ENCODE measurements around the gene MDK. TPM values are rescaled to one million over a fixed set of nuclear protein-coding genes. Genes with fewer than 3 reads are reported as not detected.

Gene MDK
- total RNA-seq, 4 donors from 2014 or later = 4.0 to 23.8 (median 8.1) TPM

DNA sequence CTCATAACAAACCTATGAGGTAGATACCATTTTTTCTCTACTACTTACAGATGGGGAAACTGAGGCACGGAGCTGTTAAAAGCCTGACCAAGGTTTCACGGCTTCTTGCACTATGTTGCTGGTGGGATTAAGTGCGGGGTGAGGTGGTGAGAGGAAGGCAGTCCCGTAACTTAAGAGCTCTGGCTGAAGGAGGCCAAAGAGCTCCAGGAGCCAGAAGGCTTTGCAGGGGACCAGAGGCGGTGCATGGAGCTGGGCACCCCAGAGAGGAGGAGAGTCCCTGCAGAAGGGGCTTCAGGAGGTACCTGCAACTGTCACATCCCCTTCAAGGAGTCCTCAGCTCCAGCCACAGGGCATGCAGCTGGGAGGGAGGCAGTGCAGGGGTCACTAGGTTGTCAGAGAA, 6.0 kb downstream of the MDK start:
- TF ChIP-seq, protein P1, sequence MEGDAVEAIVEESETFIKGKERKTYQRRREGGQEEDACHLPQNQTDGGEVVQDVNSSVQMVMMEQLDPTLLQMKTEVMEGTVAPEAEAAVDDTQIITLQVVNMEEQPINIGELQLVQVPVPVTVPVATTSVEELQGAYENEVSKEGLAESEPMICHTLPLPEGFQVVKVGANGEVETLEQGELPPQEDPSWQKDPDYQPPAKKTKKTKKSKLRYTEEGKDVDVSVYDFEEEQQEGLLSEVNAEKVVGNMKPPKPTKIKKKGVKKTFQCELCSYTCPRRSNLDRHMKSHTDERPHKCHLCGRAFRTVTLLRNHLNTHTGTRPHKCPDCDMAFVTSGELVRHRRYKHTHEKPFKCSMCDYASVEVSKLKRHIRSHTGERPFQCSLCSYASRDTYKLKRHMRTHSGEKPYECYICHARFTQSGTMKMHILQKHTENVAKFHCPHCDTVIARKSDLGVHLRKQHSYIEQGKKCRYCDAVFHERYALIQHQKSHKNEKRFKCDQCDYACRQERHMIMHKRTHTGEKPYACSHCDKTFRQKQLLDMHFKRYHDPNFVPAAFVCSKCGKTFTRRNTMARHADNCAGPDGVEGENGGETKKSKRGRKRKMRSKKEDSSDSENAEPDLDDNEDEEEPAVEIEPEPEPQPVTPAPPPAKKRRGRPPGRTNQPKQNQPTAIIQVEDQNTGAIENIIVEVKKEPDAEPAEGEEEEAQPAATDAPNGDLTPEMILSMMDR (IDR thresholded peaks at IDR 0.05; ENCODE audit: low read depth) = no peak

DNA sequence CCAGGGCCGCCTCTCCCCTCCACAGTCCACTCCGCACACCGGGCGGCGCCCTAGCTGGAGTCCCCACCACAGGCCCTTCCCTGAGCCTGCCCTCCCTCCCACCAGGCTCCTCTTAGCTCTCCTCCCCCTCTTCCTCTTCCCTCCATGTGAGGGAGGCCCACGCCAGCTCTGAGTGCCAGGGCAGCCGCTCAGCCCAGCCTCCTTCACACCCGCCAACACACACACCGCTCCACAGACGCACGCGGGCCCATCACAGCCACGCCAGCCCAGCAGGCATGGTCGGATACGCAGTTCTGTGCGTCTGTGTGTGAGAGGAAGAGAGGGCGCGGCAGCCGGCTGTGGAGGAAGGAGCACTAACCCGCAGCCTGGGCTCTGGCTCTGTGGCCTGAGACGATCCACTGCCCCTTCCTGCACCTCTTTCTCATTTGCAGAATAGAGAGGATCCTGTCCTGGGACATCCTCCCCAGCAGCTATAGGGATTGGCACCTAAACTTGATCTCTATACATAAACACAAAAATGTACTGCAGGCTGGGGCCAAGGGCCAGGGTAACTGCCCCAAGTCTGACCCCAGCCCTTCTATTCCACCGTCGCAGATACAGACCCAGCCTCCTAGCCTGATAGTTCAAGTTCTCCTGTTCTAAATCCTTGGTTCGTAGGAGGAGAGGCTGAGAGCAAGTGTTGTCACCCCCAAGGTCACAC, 6.6 kb downstream of the MDK start:
- TF ChIP-seq, protein P1 (IDR thresholded peaks at IDR 0.05; ENCODE audit: low read depth) = no peak

DNA sequence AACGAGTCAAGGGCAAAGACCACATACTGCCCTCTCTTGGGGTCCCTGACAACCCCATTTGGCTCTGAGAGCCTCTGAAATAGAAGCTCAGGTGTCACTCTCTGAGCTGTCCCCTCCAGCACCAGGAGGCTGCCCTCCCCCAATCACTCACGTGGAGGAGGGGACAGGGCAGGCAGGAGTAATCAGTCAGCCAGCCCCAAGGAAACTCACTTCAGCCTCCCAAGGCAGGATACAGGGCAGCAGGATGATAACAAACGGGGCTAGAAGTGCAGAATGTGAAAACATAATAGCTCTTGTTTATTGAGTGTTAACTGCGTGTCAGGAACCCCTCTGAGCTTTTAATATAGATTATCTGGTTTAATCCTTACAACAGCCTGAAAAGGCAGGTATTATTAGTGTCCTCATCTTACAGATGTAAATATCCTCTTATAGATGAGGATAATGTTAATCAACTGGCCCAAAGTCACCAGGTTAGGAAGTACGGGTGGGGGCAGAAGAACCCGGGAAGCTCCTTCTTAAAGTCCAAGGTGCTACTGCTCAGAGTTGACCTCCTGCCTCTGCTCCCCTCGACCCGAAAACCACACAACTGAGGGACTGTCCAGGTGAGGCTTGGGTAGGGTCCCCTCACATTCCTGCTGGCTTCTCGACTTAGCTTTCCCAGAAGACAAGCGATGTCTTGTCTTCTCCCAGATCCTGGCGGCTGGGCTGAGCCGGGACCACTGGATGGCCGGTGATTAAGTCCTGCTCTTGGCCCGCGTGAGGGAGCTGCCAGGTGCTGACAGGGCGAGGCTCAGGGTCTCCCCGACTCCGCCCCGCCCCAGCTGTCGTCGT, 7.4 kb downstream of the MDK start:
- TF ChIP-seq, protein P1 (IDR thresholded peaks at IDR 0.05; ENCODE audit: low read depth) = no peak

DNA sequence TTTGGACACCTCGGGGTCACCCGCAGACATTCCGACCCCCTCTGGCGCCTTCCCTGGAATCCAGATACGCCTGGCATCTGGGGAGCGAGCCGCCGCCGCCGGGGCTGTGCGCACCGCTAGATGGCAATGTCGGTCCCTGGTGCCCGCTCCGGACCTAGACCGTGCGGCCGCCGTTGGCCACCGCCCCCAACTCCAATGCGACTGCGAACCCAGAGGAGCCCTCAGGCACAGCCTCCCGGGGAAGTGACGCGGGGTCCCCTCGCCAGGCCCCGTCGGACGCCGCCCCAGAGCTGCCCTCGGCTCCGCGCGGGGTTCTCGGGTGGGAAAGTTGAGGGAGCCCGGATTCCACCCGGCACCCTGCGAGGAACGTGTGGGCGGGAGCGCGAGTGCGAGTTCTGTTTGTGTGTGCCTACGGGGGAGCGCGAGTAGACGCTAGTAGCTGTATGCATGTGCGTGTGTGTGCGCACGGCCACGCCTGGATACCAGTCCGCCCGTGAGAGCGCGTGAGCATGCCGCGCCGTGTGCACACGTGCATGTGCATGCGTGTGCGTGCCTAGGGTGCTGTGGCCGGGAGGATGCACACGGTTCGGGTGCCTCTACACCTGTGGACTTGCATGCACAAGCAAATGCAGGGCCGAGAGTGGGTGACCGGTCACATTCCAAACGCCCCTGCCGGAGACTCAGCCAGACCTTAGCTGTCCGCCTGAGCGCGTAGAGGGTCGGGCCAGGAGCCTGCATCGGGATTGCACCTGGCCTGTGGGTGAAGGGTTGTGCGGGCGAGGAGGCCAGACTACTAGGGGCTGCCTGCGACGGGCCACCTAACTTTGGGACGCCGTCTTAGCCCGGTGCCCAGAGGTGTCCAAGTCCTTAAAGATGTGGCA, 8.2 kb downstream of the MDK start:
- TF ChIP-seq, protein P1 (IDR thresholded peaks at IDR 0.05; ENCODE audit: low read depth) = no peak

DNA sequence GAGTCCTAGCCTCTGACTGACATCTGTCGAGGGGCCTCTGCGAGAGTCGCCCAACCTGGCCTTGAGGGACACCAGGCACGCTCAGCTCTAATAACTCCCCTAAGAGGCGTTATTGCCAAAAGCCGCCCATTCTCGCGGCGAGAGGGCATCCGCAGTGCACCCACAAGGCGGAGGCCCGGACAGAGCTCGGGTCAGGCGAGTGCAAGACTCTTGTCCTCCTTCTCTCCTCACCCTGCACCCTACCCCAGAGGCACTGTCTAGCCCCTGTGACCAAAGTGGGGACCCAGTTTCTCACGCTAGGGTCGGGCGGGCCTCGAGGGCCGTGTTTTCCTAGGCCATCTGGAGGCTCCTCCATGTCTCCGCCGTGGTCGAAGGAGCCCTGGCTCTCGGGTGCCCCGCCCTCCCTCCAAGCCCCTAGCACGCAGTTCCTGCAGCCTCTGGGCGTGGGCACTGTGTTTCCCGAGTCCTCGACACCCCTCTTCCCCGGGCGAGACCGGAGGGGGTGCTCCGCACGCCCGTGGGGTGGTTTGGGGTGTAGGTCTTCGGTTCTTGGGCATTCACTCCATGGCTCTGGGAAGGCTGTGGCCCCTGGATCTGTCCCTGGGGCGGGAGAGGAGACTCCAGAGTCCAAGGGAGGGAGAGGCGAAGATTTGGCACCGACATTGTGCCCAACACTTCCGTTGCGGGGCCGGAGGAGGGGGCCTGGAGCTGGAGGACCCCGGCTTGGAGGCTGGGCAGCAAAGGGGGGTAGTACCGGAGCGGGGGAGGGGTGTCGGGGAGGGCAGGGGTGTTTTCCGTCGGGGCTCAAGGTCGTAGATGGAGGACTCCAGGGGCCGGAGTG, 9.1 kb downstream of the MDK start:
- TF ChIP-seq, protein P1 (IDR thresholded peaks at IDR 0.05; ENCODE audit: low read depth) = no peak

DNA sequence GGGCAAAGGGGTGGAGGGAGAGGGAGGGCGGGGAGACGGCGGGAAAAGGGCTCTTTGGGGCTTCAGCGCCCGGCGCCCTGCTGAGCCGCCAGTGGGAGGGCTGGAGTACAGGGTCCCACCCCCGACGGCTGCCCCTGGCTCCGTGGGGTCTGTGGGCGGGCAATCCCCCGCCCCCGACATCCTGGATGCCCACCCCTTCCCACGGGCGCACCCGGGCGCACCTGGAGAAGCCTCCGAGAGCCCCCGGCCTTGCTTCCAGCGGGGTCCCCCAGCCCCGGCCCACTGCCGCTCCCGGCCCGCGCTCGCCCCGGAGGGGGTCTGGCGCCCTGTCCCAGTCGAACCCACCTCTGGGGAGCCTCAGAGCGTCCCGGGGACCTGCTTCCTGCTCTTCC, 9.7 kb downstream of the MDK start:
- TF ChIP-seq, protein P1 (IDR thresholded peaks at IDR 0.05; ENCODE audit: low read depth) = no peak
